Inflammatory macrophage treated with lipopolysaccharide for 1 hour (primary cell): ENCODE measurements around the gene DAPK2.

Experiments used
- DNase-seq, 2 donors: peaks; one replicate each; pipeline ENCODE4 v3.0.0-alpha.2; 2020 to 2022

DAPK2 gene

DNA sequence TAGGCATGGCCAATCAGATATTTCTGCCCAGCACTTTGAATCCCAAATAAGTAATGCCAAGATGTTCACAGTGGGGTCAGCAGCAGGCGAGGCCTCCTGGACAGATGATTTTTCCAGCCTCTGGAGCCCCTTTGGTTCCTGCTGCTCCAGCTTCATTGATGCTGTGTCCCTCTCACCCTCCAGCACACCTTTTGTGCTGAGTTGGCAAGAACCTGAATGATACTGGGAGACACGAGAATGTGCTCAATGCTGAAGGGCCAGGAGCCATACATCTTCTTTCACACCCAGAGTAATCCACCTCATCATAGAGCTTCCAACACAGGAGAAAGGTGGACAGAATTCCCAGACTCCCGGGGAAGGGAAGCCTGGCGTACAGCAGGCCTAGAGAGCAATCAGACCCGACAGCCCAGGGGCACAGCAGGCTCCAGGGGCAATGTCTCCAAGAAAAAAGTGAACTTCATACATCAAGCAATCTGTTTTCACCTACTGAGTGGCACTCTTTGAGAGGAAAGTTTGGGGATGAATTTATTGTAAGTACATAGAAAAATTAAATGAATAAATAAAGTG lies 6.7 kb upstream of the DAPK2 start:
- no peak for DNase-seq

DNA sequence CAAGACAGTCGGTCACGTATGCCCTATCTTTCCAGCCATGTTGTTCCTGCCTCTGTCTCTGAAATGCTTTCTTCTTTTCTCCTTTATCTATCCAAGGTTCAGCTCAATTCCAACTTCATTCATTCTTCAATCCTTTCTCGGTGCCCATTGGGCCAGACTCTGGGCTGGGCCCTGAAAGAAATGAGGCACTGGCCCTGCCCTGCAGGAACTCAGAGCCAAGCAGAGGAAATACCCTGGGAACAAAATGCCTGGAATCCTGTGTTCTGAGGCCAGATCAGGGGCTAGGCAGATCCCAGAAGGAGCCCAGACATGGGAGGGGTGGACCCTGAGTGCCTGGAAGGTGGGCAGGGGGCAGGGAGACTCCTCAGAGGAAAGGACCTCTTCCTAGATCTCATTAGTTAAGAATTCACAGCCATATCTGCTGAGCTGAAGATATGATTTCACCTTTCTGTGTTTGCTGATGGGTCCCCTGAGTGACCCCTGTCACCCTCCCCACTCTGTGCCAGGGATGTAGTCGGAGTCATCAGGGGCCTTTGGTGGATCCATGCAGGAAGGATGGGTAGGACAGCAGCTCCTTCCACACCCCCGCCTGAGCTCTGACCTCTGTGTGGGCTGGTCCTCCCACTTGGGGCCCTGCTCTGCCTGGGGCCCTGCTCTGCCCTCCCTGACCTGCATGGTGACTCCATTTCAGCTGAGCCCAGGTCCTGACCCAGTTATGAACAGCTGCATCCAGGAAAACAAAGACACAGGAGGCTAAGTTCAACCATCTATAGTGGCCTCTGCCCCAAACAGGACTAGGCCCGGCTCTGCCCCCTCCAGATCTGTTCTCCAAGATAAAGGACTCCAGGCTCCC lies 5.3 kb upstream of the DAPK2 start:
- DNase-seq = no peak

DNA sequence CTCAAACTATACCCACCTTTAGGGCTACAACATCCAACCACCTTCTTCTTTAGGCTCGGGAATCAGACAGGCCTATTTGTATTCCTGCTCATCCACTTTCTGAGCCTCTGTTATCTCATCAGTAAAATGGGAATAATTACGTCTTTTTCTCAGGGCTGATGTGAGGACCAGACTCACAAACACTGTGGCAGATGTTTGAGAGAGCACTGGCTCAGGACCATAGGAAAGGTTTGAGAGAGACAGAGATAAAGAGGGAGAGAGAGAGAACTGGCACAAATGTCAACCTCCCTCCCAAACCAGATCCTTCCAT lies 4.8 kb upstream of the DAPK2 start:
- no peak for DNase-seq

DNA sequence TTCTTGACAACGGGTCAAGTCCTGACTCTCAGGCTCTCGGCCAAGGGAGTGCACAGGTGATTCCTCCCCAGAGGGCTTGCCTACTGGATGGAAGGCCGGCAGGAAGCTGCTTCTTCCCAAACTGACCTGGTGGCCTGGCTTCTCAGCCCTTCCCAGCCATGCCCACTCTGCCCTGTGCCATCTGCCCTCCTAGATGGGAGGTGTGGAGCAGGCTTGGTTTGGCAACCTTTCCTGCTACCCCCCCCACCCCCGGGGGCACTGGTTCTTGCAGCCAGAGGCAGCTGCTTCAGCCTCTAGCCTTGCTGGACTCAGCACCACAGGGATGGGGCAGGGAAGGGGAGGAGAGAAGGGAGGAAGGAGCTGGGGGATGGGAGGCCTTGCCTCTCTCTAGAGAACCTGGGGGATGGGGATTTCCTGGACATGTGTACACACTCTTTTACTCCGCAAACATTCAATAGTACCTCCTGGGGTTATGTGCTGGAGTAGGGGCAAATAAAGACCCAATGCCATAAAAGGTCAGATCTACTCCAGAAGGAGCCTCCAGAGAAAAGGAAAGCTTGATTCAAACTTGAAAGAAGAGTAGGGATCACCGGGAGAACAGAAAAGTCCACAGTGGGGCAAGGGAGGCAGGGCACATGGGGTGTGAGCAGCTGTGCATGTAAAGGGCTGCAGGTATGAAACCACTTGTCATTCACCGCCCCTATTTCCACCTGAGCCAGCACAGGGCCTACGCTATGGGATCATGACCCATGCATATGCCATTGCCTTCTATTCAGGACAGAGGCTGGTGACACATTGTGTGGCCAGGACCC lies 4.2 kb upstream of the DAPK2 start:
- no peak for DNase-seq

DNA sequence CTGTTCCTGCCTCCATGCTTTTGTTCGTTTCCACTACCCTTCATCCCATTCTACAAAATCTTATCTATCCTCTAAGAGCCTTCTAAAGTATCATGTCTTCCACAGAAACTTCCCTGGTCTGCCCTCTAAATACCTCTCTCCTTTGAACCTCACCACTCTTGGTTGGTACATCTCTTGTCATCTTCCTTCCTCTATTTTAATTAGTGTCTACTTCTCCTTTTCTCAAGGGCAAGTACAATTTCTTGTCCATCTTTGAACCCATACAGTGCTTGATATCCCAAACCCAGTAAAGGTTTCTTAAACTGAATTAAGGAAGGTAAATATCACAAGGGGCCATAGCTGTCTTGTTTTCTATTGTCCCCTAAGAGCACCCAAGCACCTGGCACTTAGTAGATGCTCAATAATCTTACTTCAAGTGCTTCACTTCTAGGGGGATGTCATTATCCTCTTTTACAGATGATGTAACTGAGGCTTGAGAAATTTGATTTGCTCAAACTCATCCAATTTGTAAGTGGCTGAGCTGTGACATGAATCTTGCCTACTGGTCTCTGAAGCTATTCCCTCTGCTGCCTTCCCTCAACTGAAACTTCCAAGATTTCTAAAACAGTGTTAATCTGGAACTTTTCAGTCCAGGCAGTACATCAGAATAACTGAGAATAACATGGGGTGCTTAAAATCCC lies 2.6 kb upstream of the DAPK2 start:
- DNase-seq = peak; percentile 54 to 59

DNA sequence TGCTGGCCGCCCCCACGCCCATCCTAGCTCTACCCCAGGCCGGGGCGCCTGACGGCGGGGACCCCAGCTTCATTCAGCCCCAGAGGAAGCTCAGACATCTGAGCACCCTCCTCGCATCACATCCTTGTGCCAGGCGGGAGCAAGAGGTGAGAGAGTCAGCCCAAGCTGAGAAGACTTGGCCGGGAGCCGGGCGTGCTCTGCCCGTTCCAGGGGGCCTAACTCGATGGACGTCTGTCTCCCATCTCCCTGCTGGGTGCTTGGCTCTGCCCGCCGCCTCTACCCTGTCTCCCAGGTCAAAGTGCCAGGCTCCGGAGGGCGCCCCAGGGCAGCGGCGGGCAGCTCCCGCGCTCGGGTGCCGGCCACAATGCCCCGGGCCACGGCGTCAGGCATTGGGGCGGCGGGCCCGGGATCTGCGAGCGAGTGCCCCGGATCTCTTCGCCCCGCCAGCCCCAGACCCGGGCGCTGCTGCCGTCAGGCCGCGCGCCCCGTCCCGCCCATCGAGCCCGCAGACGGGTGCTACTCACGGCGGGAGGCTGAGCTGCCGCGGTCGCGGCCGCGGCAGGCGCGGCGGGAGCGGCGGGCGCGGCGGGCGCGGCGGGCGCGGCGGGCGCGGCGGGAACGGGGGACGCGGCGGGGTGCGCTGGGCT lies 388 bp downstream of the DAPK2 start:
- DNase-seq = no peak

DNA sequence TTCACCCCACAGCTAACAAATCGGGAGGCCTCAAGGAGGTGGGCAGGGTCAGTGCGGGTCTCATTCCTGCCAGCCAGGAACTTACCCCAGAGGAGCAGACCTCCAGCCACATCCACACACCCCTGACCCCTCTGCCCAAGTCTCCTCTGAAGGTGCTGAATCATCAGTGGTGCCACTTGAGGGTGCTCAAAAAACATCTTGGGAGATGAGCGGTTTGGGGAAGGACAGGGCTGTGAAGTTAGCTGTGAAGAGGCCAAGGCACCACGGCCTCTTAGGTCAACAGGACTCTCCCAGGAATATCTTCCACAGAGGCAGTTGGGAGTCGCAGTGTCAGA lies 1.2 kb downstream of the DAPK2 start:
- DNase-seq = no peak

DNA sequence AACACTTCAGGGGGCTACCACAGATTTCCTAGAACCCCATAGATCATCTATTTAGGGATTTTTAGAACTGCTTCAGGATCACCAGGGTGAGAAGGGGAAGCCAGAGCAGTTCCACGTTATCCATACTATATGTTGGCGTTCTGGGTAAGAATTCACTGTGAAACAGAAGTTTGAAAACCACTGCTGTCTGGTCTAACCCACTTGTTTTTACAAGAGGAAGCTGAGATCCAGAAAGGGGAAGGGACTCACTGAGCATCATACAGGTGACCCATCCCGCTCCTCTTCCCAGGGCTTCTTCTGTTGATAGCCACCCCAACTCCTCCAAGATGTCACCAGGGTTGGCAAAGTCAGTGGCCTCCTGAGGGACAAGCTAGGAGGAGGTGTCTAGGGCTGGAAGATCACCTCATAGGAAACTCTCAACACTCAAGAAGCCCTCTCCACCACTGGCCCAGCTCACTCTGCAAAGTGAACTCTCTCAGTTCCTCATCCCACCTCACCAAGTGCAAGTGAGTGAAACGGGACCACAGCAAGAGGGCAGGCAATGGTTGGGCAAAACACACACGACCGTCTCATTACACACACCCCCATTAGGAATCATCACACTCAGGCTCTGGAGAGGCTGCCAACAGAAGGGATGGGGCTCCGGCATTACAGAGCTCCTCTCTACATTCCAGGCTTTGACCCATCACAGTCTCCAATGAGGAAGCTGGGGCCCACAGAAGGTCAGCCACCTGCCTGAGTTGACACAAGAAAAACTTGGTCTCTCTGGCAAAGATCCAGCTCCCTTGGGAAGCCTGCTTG lies 1.8 kb downstream of the DAPK2 start:
- DNase-seq = peak; percentile 27 to 38

DNA sequence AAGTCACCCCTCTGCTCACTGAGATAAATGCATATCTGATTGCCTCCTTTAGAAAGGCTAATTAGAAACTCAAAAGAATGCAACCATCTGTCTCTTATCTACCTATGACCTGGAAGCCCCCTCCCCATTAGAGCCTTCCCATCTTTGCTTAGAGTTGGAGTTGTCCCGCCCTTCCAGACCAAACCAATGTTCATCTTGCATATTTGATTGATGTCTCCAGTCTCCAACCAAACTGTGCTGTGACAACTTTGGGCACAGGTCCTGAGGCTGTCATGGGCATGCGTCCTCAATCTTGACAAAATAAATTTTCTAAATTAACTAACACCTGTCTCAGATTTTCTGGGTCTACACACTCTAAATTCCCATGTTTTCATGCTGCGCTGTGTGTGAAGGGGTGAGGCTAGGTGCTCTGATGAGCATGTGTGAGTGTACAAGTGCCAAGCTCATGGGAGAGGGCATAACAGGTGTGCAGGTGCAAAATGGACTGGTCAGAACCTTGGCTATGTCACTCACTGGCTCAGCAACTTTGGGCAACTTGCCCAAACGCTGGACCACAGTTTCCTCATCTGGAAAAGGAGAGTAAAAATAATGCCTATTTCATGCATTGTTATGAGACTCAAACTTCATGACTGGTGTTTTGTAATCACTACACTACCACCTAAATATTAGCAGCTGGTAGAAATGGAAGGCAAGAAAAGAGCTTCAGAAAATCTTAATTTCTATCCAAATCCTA lies 7.2 kb downstream of the DAPK2 start:
- no peak for DNase-seq

DNA sequence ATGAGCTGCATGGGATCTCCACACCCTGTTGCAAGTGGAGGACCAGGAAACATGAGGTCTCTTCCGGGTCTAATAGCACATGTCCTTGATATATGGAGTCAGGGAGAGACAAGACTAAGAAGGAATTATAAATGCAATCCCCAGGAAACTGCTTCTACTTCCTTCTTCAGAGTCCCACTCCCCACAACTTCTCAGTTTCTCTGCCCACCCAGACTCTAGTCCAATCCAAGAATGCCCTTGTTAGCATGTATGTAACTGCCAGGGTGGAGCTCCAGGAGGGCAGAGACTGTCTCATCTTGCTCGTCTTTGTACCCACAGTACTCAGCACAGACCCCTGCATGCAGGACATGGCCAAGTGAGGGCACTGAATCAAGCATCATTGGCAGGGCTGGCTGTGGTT lies 8.3 kb downstream of the DAPK2 start:
- DNase-seq = peak; percentile 17 to 41

DNA sequence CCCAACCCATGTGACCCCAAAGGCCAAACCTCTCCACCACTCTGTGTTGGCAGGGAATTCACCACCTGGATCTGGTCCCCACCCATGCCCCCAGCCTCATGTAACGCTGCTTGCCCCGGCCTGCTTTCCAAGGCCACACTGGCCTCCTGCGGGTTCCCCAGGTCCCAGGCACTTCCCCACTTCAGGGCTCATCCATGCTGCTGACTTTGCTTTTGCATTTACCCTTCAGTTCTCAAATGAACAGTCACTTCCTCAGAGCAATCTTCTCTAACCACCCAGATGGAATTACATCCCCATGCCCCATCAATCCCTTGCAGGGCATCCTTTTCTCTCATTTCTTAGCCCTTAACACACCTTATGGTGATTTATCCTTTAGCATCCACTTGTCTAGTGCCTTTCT lies 9.2 kb downstream of the DAPK2 start:
- no peak for DNase-seq

DNA sequence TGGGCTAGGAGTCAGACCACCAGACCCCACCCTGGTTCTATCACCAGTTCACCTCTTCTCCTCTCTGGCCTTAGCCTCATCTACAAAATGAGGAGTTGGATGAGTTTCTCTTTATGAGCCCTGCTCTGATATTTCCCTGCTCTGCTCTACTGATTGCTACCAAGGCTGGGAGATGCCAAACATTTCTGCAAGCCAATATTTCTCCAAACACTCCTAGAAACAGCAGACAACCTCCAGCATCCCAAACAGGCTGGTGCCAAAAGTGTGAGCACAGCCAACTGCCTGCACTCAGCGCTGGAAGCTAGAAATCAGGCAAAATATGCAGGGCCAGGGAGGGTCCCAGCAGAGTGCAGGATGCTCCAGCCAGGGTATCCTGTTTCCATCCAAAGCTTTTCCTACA lies 10.8 kb downstream of the DAPK2 start:
- no peak for DNase-seq

DNA sequence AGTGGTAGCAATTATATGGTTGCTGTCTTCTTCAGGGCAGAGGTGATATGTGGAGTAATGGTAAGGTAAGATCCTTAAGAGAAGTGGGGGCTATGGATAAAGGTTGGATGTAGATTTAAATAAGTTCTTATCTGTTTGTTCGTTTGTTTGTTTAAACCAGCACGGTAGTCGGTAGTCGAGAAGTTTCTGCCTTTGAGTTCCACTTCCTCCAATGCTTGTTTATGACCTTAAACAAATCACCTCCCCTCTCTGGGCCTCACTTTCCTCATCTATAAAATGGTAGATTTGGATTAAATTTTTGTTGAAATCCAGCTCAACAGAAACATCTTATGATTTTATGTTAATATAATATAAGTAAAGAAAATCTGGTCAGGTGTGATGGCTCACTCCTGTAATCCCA lies 11.8 kb downstream of the DAPK2 start:
- no peak for DNase-seq

DNA sequence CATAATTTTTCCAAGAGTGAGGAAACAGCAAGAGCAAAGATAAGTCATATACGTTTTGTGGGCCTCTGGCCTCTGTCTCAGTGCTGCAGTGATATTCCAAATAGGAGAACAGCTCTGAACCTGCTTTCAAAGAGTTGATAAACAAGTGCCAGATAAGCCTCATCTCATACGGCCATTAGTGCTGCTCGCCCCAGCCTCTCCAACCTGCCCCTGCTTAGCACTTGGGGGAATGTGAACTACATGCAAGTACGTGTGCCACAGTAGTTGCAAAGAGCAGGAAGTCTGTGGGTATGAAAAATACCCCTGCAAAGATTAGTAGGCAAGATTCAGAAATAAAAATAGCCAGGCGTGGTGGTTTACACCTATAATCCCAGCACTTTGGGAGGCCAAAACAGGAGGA lies 14.0 kb downstream of the DAPK2 start:
- no peak for DNase-seq

DNA sequence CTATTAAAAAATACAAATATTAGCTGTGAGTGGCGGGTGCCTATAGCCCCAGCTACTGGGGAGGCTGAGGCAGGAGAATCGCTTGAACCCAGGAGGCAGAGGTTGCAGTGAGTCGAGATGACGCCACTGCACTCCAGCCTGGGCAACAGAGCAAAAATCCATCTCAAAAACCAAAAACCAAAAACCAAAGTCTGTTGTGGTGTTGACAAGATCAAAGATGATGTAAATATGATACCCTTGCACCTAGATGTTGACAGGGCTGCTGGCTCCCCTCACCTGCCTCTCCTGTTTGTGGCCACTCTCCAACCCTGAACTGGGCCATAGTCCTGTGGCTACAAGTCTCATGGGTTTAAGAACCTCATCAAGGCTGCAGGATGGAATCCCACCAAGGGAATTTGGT lies 16.2 kb downstream of the DAPK2 start:
- DNase-seq = no peak

DNA sequence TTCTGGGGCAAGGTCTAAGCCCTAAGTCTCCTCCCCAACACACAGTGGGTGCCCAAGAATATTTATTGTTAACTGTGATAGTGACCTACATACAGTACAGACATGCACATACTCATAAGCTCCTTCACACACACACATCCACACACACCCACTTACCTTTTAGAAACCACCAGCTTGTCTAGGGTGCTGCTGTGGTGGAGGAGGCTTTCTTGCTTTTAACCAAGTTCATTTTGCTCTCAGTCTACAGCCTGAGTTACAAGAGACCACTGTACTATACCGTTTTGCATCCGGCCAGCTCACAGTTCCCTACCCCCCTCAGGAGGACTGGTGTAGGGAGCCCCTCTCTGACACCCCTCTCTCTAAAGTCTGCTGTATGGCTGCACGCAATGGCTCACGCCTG lies 16.7 kb downstream of the DAPK2 start:
- DNase-seq = no peak

DNA sequence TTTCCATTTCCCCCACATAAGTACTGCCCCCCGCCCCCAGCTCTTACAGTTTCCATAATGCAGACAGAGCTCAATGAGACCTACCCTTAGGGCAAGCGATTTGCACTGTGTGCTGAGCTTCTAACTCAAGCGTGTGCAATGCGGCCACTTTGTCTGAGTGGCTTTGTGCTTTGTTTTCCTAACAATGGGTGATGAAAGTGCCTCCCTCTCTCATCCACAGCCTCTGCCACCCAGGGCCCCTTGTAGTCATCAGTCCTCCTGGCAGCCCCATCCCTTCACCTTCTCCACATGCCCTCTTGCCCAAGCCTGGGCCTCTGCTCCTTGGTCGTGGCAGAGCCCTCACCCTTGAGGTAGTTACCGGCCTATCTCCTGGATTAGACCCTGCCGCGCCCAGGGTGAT lies 17.2 kb downstream of the DAPK2 start:
- no peak for DNase-seq

DNA sequence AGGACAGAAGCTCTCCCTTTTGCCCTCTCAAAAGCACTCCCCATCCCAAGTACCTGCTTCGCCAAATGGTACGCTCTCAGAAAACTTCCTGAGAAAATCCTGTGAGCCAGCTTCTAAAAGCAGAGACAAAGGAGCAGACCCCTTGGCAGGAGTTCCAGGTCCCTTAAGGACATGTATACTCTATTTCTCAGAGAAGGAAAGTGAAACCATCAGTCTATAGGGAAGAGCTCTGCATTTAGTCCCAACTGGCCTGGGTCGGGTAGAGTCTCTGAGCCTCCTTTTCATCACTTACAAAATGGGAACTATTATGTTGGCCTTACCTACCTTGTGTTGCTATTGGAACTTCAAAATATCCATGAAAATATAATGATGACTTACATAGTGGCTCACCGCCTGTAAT lies 19.7 kb downstream of the DAPK2 start:
- DNase-seq = no peak

DNA sequence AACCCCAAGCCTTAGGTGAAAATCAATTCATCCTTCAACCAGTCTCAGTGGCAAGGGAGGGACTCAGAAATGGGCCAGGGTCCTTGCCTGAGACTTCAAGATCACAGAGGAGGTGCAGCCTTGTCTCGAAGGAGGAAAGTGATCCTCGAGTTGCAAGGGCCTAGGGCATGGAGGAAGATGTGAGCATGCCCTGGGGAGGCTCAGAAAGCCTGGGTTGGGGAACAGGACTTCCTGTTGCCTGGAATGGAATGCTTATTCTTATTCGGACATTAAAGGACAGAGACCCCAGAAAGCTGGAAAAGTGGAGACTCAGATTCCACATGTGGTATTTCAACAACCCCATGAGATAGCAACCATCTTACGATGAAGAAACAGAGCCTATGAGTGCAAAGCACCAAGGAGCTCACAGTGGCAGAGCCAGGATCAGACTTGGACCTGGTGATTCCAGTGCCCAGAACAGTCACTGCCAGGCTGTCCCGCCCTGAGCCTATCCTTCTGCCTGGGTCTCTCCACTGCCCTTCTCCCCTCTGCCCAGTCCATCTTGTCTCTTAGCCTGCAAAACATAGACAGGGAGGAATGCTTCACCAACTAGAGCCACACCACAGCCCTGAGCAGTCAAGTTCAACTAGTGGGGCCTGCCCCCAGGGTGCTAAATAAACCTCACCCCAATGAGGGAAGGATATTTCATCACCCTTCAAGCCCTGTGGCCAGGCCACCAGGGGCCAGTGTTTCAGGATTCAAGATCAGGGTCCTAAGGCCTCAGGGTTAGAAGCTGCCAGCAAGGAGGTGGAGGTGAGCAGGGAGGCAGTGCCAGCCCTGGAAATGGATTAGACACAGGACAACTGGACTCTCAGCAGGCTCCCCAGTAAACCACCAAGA lies 21.9 kb downstream of the DAPK2 start:
- no peak for DNase-seq

DNA sequence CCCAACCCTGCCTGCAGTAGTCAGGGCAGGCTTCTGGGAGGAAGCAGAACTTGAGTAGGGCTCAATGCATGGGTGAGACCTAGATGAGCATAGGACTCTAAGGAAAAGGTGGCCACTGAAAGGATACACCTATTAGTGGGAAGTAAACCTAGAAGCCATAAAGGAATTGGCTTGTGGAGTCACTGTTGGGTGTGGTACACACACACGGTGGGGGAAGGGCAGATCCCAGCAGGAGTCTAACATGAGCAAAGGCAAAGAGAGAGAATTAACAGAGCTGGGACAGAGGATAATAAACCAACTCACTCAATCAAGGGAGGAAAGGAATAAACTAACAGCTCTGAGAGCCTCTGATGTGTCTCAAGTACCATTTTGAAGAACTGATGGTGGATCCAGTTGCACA lies 23.1 kb downstream of the DAPK2 start:
- no peak for DNase-seq

DNA sequence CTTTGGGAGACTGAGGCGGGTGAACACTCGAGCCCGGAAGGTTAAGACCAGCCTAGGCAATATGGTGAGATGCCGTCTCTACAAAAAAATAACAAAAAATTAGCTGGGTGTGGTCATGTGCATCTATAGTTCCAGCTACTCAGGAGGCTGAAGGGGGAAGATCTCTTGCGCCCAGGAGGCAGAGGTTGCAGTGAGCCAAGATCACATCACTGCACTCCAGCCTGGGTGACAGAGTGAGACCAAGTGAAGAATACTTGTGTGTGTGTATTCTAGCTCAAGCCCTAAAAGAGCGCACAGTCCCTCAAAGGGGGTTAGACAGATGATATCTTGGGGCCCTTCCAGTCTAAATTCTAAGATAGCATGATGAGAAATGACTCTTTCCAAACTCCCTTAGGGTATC lies 23.7 kb downstream of the DAPK2 start:
- DNase-seq = no peak
